ENCODE measurements around the gene CSTB.

CSTB gene

DNA sequence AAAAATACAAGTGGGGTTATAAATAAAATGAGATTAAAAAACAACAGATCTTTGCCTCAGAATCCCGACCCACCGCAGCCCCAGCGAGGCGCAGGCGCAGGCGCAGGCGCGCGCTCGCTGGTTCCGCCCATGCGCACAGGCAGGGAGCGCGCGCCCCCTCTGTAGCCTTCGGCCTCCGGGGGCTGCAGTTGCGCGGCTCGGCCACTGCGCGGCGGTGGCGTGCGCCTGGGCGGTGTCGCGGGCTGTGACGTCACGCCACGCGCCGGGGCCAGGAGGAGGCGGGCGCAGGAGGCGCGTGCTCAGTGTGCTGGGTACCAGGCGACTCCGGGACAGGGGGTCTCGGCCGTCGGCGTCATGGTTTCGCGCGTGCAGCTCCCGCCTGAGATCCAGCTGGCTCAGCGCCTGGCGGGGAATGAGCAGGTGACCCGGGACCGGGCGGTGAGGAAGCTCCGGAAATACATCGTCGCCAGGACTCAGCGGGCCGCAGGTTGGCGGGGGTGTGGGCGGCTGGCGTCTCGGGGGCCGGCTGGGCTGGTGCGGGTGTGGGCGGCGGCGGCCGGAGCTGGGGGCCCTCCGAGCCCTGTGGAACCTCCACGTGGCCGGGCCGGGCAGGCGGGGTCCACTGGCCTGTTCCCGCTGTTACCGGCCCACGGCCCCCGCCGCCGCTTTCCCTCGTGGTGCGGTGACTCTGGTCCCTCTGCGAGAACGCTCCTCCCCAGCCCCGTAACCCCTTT, 13.3 kb upstream of the CSTB start, which contains the start of gene RRP1:
Gene RRP1, plus strand, starts transcription at position 302 of the 734 bp plus-strand sequence. Its CDS starts 53 bp downstream, at position 355.
- DNase-seq, result peak; percentile 88

GRCh38 chr21:43786807-43787440, 10.8 kb upstream of the CSTB start:
- no peak for DNase-seq

GRCh38 chr21:43786300-43786806, 10.2 kb upstream of the CSTB start:
- DNase-seq, result no peak

DNA sequence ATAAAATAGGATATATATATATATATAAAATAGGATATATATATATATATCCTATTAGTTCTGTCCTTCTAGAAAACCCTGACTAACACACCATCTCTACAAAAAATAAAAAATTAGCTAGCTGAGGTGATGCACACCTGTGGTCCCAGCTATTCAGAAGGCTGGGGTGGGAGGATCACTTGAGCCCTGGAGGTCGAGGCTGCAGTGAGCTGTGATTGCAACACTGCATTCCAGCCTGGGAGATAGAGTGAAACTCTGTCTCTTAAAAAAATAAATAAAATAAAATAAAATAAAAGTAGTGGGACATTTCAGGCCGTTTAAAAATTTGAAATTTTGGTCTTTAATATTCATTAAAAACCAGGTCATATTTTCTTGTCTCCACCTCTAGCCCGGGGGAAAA, 9.0 kb upstream of the CSTB start:
- no peak for DNase-seq

- DNase-seq, result no peak
Measured at GRCh38 chr21:43783098-43783700, 7.1 kb upstream of the CSTB start.

DNA sequence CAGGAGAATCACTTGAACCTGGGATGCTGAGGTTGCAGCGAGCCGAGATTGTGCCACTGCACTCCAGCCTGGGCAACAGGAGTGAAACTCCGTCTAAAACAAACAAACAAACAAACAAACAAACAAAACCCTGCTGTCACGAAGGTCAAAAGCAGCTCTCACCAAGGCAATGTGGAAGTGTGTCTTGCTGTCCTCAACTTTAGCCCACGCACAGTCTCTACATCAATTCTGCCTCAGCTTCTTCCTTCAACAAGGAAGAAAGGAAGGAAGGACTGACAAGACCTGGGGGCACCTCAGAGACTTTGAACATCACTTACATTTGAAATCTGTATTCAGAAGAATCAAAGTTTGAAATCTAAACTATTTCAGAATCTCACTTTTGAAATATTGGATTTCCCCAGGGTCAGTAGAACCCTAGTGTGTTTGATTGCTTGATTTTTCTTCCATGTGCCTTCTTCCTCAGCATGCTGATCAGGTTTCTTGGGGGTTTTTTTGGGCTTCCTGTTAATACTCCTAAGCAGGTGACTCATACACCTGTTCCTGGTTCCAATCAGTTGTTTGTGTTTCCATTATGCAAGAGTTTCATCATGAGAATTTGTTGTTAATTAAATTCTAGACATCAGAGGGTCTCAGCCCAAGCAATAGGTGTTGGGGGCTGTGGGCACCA, 6.5 kb upstream of the CSTB start:
- DNase-seq, result no peak

- DNase-seq, result no peak
Measured at GRCh38 chr21:43781846-43782245, 5.7 kb upstream of the CSTB start.

GRCh38 chr21:43779660-43780059, 3.6 kb upstream of the CSTB start:
- DNase-seq, result no peak

- DNase-seq, result no peak
Measured at GRCh38 chr21:43778469-43779335, 2.6 kb upstream of the CSTB start.

DNA sequence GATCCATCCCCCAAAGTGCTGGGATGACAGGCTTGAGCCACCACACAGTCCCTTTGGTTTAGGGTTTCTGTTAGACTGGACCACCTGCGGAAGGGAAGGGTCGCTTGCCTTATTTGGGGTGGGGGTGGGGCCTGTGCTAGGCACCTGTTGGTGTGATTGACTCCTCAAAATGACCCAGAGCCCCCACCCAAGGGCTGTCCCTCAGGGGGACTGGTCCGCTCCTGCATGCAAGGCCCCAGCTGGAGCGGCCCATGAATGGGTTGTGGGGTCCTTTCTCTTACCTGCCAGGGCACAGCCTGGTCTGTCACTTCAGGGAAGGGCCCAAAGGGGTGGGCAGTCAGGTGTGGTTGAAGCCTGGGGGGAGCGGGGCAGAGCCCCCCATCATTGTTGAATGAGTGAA, 1.8 kb upstream of the CSTB start:
- DNase-seq, result no peak

- no peak for DNase-seq
Measured at GRCh38 chr21:43775190-43775589, 918 bp downstream of the CSTB start.

DNA sequence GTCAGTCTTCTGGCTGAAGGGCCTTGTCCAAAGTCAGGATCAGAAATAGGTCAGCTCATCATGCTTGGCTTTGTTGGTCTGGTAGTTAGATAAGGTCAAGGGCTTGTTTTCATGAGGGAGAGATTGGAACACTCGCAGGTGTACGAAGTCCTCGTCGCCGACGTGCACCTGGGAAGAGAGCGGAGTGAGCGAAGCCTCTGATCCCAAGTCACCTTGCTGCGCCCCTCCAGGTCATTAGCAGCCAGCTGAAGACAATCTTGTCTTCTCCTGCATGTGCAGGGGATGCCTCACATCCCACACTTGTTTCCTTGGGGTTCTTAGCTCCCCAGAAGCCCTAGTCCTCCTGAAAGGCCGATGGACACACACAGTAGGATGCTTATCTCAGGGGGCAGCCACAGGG, 1.9 kb downstream of the CSTB start:
- no peak for DNase-seq

- no peak for DNase-seq
Measured at GRCh38 chr21:43772425-43772821, 3.7 kb downstream of the CSTB start.

DNA sequence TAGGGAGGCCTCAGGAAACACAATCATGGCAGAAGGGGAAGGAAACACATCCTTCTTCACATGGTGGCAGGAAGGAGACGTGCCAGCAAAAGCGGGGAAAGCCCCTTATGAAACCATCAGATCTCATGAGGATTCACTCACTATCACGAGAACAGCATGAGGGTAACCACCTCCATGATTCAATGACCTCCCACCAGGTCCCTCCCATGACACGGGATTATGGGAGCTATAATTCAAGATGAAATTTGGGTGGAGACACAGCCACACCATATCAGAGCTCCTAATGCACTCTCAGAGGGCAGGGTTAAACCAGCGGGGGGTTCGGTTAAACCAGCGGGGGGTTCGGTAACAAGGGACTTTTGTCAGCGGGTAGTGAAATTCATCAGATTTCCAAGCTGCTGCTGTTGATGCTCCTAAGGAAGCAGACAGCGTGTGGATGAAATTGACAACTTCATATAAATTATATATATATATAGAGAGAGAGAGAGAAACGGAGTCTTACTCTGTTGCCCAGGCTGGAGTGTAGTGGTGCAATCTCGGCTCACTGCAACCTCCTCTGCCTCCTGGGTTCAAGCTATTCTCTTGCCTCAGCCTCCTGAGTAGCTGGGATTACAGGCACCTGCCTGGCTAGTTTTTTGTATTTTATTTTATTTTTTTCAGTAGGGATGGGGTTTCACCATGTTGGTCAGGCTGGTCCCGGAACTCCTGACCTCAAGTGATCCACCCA, 4.2 kb downstream of the CSTB start:
- DNase-seq, result no peak

GRCh38 chr21:43771199-43771675, 4.9 kb downstream of the CSTB start:
- no peak for DNase-seq

- DNase-seq, result no peak
Measured at GRCh38 chr21:43770066-43770655, 5.9 kb downstream of the CSTB start.

DNA sequence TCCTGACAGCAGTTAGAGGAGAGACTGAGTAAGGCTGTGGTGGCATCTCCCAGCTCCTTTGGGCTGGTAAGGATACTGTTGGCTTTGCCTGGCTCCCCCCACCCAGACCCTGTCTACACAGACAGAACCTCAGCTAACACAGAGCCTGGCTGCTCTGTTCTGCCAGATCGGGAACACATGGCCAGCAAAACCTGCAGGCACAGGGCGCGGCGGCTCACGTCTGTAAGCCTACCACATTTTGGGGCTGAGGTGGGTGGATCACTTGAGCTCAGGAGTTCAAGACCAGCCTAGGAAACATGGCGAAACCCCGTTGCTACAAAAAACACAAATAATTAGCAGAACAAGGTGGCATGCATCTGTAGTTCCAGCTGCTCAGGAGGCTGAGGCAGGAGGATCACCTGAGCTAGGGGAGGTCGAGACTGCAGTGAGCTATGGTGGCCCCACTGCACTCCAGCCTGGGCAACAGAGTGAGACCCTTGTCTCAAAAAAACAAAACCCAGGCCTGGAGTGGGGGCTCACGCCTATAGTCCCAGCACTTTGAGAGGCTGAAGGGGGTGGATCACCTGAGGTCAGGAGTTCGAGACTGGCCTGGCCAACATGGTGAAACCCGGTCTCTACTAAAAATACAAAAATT, 6.7 kb downstream of the CSTB start:
- DNase-seq, result no peak

DNA sequence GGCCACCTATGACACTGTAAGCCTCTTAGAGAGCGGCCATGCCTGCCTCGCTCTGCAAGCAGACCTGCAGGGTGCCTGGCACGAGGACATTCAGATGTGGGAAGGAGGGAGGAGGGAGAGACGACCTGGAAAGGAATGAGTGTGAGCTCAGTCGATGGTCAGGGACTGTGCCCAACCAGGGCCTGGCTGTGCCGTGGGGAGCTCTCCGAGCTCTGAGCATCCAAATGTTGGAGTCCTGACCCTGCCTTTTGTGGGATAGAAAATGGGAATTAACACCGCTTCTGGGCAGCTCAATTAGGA, 7.3 kb downstream of the CSTB start:
- DNase-seq, result no peak

DNA sequence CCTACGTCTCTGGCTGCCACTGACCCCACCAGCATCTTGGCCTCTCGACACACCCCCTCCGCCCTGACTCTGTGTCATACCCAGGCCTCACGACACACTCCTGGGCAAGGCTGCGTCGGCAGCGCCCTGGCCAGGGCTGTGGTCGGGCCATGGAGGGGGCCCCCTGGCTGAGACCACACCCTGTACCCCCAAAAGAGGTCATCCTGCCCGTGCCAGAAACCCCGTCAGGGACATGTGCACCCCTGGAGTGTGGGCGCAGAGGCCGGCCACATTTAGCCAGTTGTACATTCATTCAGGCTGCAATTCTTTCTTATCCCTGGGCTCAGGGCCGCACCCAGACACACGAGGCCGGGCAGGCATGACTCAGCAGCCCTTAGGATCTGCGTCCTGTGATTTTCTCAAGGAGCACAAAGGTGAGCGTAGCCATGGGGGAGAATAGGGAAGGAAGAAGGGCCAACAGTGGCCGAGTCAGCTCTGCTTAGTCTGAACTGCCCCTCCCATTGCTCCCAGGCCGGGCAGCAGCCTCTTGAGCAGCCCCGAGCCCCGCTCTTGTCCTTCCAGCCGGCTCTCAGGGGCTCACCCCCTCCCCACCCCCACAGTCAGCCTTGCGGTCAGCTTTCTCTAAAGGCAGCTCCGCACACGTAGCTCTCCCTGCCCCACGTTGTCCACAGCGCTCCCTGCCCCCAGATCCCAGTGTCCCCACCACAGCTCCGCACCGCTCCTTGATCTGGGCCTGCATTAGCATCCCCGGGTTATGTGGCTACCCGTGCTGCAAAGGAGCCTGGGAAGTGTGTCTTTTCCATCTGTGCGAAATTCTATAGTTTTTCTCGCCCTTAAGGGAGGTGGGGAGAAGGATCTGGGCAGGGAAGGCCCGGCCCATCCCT, 7.9 kb downstream of the CSTB start:
- peak; percentile 76 for DNase-seq

GRCh38 chr21:43767498-43767983, 8.6 kb downstream of the CSTB start:
- no peak for DNase-seq
